H1 (cell line): ENCODE results near the gene USP24. TPM values are rescaled to one million over a fixed set of nuclear protein-coding genes. Genes with fewer than 3 reads are reported as not detected.

Source experiments
- polyA plus RNA-seq, 7 experiments: library from polyadenylated mRNA; depleted of rRNA in 3 of 7; stranded (reverse) in 5 of 7; unstranded in 2 of 7; fragments of >200 nt in 5 of 7; fragments of 200-250 nt in 2 of 7; gene quantifications; 1 replicate in 5 of 7; 2 replicates in 1 of 7; 4 replicates in 1 of 7; pipeline versions ENCODE4 v1.2.1 to v1.2.3, GENCODE V29; 2011 to 2013; ENCODE audit warnings: missing spikeins in 2 of 7, mixed read lengths in 2 of 7
- total RNA-seq: library from RNA; stranded (reverse); fragmentation: NEBNext Ultra II Directional; extraction: Animal tissue kit (Norgen Biotek cat#: 25700); gene quantifications from 2 replicates; pipeline ENCODE4 v1.2.1, GENCODE V29; 2021
- TF ChIP-seq, protein P1 (sequence below): IDR thresholded peaks from 2 replicates; pipeline ENCODE4 v1.6.1; 2012; ENCODE audit warnings: inconsistent platforms

Gene USP24
- total and polyA plus RNA-seq, 2 of the 8 experiments (the other 6 are each of a cell fraction or from before 2014, with no cell fraction given): 11.1 to 34.6 TPM

DNA sequence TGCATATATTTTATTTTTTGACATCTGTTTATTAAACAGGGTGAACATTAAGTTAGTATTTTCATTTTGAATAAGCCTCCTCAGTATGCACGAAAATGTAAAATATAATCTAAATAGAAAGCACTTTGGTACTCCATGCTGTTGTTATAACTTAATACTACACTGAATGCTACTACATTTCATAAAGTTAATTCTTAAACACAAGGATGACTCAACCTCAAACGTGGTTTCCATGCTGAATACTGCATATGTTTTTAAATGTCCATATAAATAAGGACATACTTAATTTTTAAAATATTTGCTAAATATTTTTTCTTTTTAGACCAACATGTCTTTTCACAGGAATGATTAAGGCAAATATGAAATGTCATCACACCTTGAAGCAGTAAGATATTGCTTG, 83.9 kb downstream of the USP24 start (continued):
- TF ChIP-seq, protein P1, sequence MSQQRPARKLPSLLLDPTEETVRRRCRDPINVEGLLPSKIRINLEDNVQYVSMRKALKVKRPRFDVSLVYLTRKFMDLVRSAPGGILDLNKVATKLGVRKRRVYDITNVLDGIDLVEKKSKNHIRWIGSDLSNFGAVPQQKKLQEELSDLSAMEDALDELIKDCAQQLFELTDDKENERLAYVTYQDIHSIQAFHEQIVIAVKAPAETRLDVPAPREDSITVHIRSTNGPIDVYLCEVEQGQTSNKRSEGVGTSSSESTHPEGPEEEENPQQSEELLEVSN: no peak
